ENCODE results near the gene GP9. TPM values are rescaled to one million over a fixed set of nuclear protein-coding genes. Genes with fewer than 3 reads are reported as not detected.

GP9 gene
- total RNA-seq, 1 experiment from 2014 or later = not detected

- H2BK12ac ChIP-seq (ENCODE audit: insufficient read length, low read depth, low read length) = no peak overlapping the region
Measured at GRCh38 chr3:129040579-129041300, 19.8 kb upstream of the GP9 start.

More at GRCh38 chr3:129040579-129041300, 19.8 kb upstream of the GP9 start:
- H4K20me1 ChIP-seq (ENCODE audit: control insufficient read depth, insufficient read depth, insufficient read length) = no peaks in the 10 kb centered on the region
- H4K91ac ChIP-seq (ENCODE audit: insufficient read length, low read depth, low read length) = no peak overlapping the region
- H3K23ac ChIP-seq (ENCODE audit: insufficient read length, low read depth, low read length) = no peak overlapping the region
- Mint-ChIP-seq H3K27me3 (ENCODE audit: low read depth) (no peaks in the 10 kb centered on the region), H3K4me1 (peaks cover 15 to 36% of the 10 kb centered on the region in 2 experiments), H3K36me3 (ENCODE audit: insufficient read depth in 1 of 3, low read depth in 3 of 3) (no peaks in the 10 kb centered on the region; a peak in 1 of 7 replicates), H3K4me3 (no peak overlapping the region), H3K9me3 (peaks cover 4 to 11% of the 10 kb centered on the region in 2 experiments; a peak in 4 of 5 replicates), H3K27ac (no peak overlapping the region)
- no peak overlapping the region for H3K4ac ChIP-seq (ENCODE audit: low read depth, low read length)
- H3K79me1 ChIP-seq (ENCODE audit: insufficient read depth, low read depth, low read length, poor library complexity, severe bottlenecking) = no peaks in the 10 kb centered on the region
- WGBS (ENCODE audit: extremely low coverage, insufficient read length, low lambda C conversion rate) = no CpG with 5 or more reads among the region's 15 CpGs
- H2BK15ac ChIP-seq (ENCODE audit: low read depth, low read length) = no peak overlapping the region
- no peaks in the 10 kb centered on the region for H3K27me3 ChIP-seq (ENCODE audit: insufficient read depth, low read length)
- no peak overlapping the region for H2BK120ac ChIP-seq (ENCODE audit: low read depth, low read length, poor library complexity, severe bottlenecking)
- no peak overlapping the region for H2AFZ ChIP-seq (ENCODE audit: low read length)
- no peak overlapping the region for H3K9ac ChIP-seq (ENCODE audit: extremely low read depth, insufficient read length, low read length)
- H2BK5ac ChIP-seq (ENCODE audit: insufficient read length, low read length) = no peak overlapping the region
- H3K79me2 ChIP-seq (ENCODE audit: insufficient read depth, low read length) = no peaks in the 10 kb centered on the region
- TF ChIP-seq CTCF (conservative IDR thresholded peaks at IDR 0.05) = peak; percentile 32; the same call in 2 of the 3 replicates
- H3K56ac ChIP-seq (ENCODE audit: insufficient read length, low read depth, low read length) = no peak overlapping the region
- no peak overlapping the region for H3K27ac ChIP-seq (ENCODE audit: insufficient read length, low read depth, low read length)
- H3K18ac ChIP-seq (ENCODE audit: insufficient read length, low read depth, low read length) = no peak overlapping the region
- no peak overlapping the region for H3K14ac ChIP-seq (ENCODE audit: insufficient read depth, low read length)
- H3K4me2 ChIP-seq (ENCODE audit: insufficient read depth, insufficient read length, low read length) = no peak overlapping the region
- no peak overlapping the region for H4K8ac ChIP-seq (replicated peaks; ENCODE audit: insufficient read length, low read depth, low read length)
- no peaks in the 10 kb centered on the region for H3K23me2 ChIP-seq (ENCODE audit: insufficient read length, low read depth, low read length, poor library complexity, severe bottlenecking)
- no peak overlapping the region for H2BK20ac ChIP-seq (ENCODE audit: low read depth, low read length, poor library complexity, severe bottlenecking)
- H3K9me3 ChIP-seq (ENCODE audit: control insufficient read depth, low read depth, low read length) = no peaks in the 10 kb centered on the region
- no peaks in the 10 kb centered on the region; the same call in 1 of the 2 replicates for H3K4me1 ChIP-seq (ENCODE audit: insufficient read depth, low read length)
- H2AK5ac ChIP-seq (ENCODE audit: insufficient read length, low read length) = no peak overlapping the region
- DNase-seq = peak; percentile 42
- no peak overlapping the region for H4K5ac ChIP-seq (ENCODE audit: insufficient read length, low read depth, low read length)
- H3T11ph ChIP-seq (ENCODE audit: low read length) = no peak overlapping the region

Measured in H9 (cell line).